H1 (cell line): ENCODE results near the gene ARSI. TPM values are rescaled to one million over a fixed set of nuclear protein-coding genes. Genes with fewer than 3 reads are reported as not detected.

Experiments used
- MAX ChIP-seq: IDR thresholded peaks from 2 replicates; pipeline ENCODE4 v1.6.1; 2012; ENCODE audit warnings: inconsistent platforms
- polyA plus RNA-seq, 7 experiments: library from polyadenylated mRNA; depleted of rRNA in 3 of 7; stranded (reverse) in 5 of 7; unstranded in 2 of 7; fragments of >200 nt in 5 of 7; fragments of 200-250 nt in 2 of 7; gene quantifications; 1 replicate in 5 of 7; 2 replicates in 1 of 7; 4 replicates in 1 of 7; pipeline versions ENCODE4 v1.2.1 to v1.2.3, GENCODE V29; 2011 to 2013; ENCODE audit warnings: missing spikeins in 2 of 7, mixed read lengths in 2 of 7
- total RNA-seq: library from RNA; stranded (reverse); fragmentation: NEBNext Ultra II Directional; extraction: Animal tissue kit (Norgen Biotek cat#: 25700); gene quantifications from 2 replicates; pipeline ENCODE4 v1.2.1, GENCODE V29; 2021

ARSI gene
- total and polyA plus RNA-seq, 2 of the 8 experiments (the other 6 are each of a cell fraction or from before 2014, with no cell fraction given), result 4.5 to 6.7 TPM

- TF ChIP-seq MAX, result no peak
- TF ChIP-seq, all 59 proteins: peak for 0
Measured at GRCh38 chr5:150281987-150282386, 20.7 kb downstream of the ARSI start (continued).
